GM18511 (cell line): ENCODE data around the gene RPP14.

Experiments
- ATAC-seq: cut with Tn5 transposase; IDR thresholded peaks from one replicate; pipeline ENCODE4 v1.9.1; 2021; ENCODE audit warnings: mild to moderate bottlenecking, moderate library complexity; ENCODE audit not compliant: unreplicated experiment

The RPP14 gene

GRCh38 chr3:58353722-58354553 lies 47.9 kb downstream of the RPP14 start:
- no peak for ATAC-seq

- peak; percentile 65 for ATAC-seq
Measured at GRCh38 chr3:58355179-58355578, 49.1 kb downstream of the RPP14 start.

GRCh38 chr3:58356054-58356453 lies 50.0 kb downstream of the RPP14 start:
- no peak for ATAC-seq

- ATAC-seq = no peak
Measured at GRCh38 chr3:58357402-58357801, 51.4 kb downstream of the RPP14 start.

GRCh38 chr3:58358092-58358491 lies 52.0 kb downstream of the RPP14 start:
- ATAC-seq = no peak

- ATAC-seq = no peak
Measured at GRCh38 chr3:58358808-58359207, 52.8 kb downstream of the RPP14 start.

- no peak for ATAC-seq
Measured at GRCh38 chr3:58359621-58360020, 53.6 kb downstream of the RPP14 start.

- no peak for ATAC-seq
Measured at GRCh38 chr3:58361866-58362265, 55.8 kb downstream of the RPP14 start.

- no peak for ATAC-seq
Measured at GRCh38 chr3:58366699-58367098, 60.7 kb downstream of the RPP14 start.

GRCh38 chr3:58369038-58369437 lies 63.0 kb downstream of the RPP14 start:
- ATAC-seq = no peak
